ENCODE results near the gene PRTN3. TPM values are rescaled to one million over a fixed set of nuclear protein-coding genes. Genes with fewer than 3 reads are reported as not detected.
"Not testable (repeated sequence)": the region's sequence is repeated elsewhere in the genome, so short reads cannot be mapped to it uniquely, and the experiment has no call there.

Gene PRTN3
- total RNA-seq, 1 donor from 2014 or later: not detected

- H3K36me3 ChIP-seq: peaks cover 42% of the 10 kb centered on the region
- ATAC-seq (no peak), DNase-seq (no peak)
- no peaks in the 10 kb centered on the region for H3K27me3 ChIP-seq
- H3K9me3 ChIP-seq: no peaks in the 10 kb centered on the region
- peaks cover 7% of the 10 kb centered on the region for H3K4me1 ChIP-seq
- TF ChIP-seq CTCF (IDR thresholded peaks at IDR 0.05): no peak
- no peak overlapping the region for H3K4me3 ChIP-seq
- intact Hi-C loops (cut with DNase I): no loop called here
- H3K27ac ChIP-seq: no peak overlapping the region
Measured at GRCh38 chr19:876780-877314, 36.0 kb downstream of the PRTN3 start.

- H3K4me1 ChIP-seq; H3K9me3 ChIP-seq; ATAC-seq; intact Hi-C loops (cut with DNase I); DNase-seq; H3K27ac ChIP-seq; H3K27me3 ChIP-seq; H3K4me3 ChIP-seq: not testable (repeated sequence)
- peaks cover 51% of the 10 kb centered on the region for H3K36me3 ChIP-seq
Measured at GRCh38 chr19:877992-878660, 37.3 kb downstream of the PRTN3 start.

- DNase-seq: peak; percentile 67
- ATAC-seq; intact Hi-C loops (cut with DNase I); H3K27me3 ChIP-seq; H3K27ac ChIP-seq; H3K4me1 ChIP-seq; H3K4me3 ChIP-seq; H3K9me3 ChIP-seq: not testable (repeated sequence)
- peaks cover 55% of the 10 kb centered on the region for H3K36me3 ChIP-seq
Measured at GRCh38 chr19:878751-879561, 38.2 kb downstream of the PRTN3 start.

- H3K27me3 ChIP-seq: no peaks in the 10 kb centered on the region
- peaks cover 54% of the 10 kb centered on the region for H3K36me3 ChIP-seq
- no peaks in the 10 kb centered on the region for H3K9me3 ChIP-seq
- DNase-seq (peak; percentile 66), ATAC-seq (no peak)
- intact Hi-C loops (cut with DNase I): no loop called here
- H3K4me1 ChIP-seq: no peaks in the 10 kb centered on the region
- TF ChIP-seq CTCF (IDR thresholded peaks at IDR 0.05): no peak
- no peak overlapping the region for H3K27ac ChIP-seq
- H3K4me3 ChIP-seq: no peak overlapping the region
Measured at GRCh38 chr19:879711-880438, 39.1 kb downstream of the PRTN3 start.

- intact Hi-C loops (cut with DNase I): no loop called here
- H3K27me3 ChIP-seq: no peaks in the 10 kb centered on the region
- H3K36me3 ChIP-seq: peaks cover 54% of the 10 kb centered on the region
- no peak overlapping the region for H3K4me3 ChIP-seq
- DNase-seq (no peak), ATAC-seq (no peak)
- no peak for TF ChIP-seq CTCF (IDR thresholded peaks at IDR 0.05)
- H3K4me1 ChIP-seq: no peaks in the 10 kb centered on the region
- H3K9me3 ChIP-seq: no peaks in the 10 kb centered on the region
- no peak overlapping the region for H3K27ac ChIP-seq
Measured at GRCh38 chr19:881385-882071, 40.7 kb downstream of the PRTN3 start.

- H3K36me3 ChIP-seq: peaks cover 62% of the 10 kb centered on the region
- DNase-seq: no peak
- no peaks in the 10 kb centered on the region for H3K9me3 ChIP-seq
- H3K4me1 ChIP-seq: no peaks in the 10 kb centered on the region
- intact Hi-C loops (cut with DNase I): no loop called here
- no peak overlapping the region for H3K27ac ChIP-seq
- ATAC-seq: no peak
- no peaks in the 10 kb centered on the region for H3K27me3 ChIP-seq
- TF ChIP-seq CTCF (IDR thresholded peaks at IDR 0.05): no peak
- H3K4me3 ChIP-seq: no peak overlapping the region
Measured at GRCh38 chr19:882871-883497, 42.2 kb downstream of the PRTN3 start.

Data from upper lobe of right lung (tissue), 1 donor.